HepG2 (cell line): ENCODE data around the gene RORC. TPM values are rescaled to one million over a fixed set of nuclear protein-coding genes. Genes with fewer than 3 reads are reported as not detected.

ENCODE experiments used
- ATAC-seq: fragments of 200-7000 bp; cut with Tn5 transposase; 3 replicates; pipeline ENCODE4 v1.9.1; 2020; ENCODE audit warnings: mild to moderate bottlenecking, moderate library complexity
- BruUV-seq: library from RNA; stranded (reverse); fragments of 400-500 nt; replicated peaks from 2 replicates; lab custom pipeline; 2021; lab: Mats Ljungman, UMichigan
- CTCF ChIA-PET: fragments of 300-600 bp; formaldehyde crosslinking; extraction: SDS; loops from one replicate; lab custom pipeline; 2021; ENCODE audit warnings: low total read pairs, inconsistent platforms, low intra/inter-chr PET ratio; lab: Yijun Ruan, JAX
- POLR2A ChIA-PET: fragments of 350-600 bp; sonication (Branson Sonifier 250); formaldehyde crosslinking; loops from one replicate; lab custom pipeline; 2020; ENCODE audit warnings: antibody characterized with exemption, inconsistent platforms; lab: Yijun Ruan, JAX
- DNase-seq: peaks from one replicate; pipeline ENCODE4 v3.0.0-alpha.2; 2015; ENCODE audit warnings: low spot score
- FAIRE-seq: peaks from 3 replicates; lab custom pipeline; 2011; peaks lifted over from hg19 to GRCh38; lab: Jason Lieb, UNC
- H2AFZ ChIP-seq: one replicate; pipeline ENCODE4 v1.6.1; 2011; ENCODE audit warnings: low read length, inconsistent platforms
- H3K27ac ChIP-seq: fragments of 300-600 bp; 3 replicates; pipeline ENCODE4 v1.8.0; 2011; ENCODE audit warnings: mixed run types, mild to moderate bottlenecking, mixed read lengths, low read length, inconsistent platforms; ENCODE audit not compliant: insufficient read depth; ENCODE audit errors: extremely low read length
- H3K27me3 ChIP-seq, 2 experiments: fragments of 200-600 bp in 1 of 2; 2 replicates in 1 of 2; 3 replicates in 1 of 2; pipeline versions ENCODE4 v1.6.0 to v1.8.0; 2011; ENCODE audit warnings: low read length in 2 of 2, mild to moderate bottlenecking in 2 of 2, moderate library complexity in 2 of 2, inconsistent platforms in 1 of 2; ENCODE audit not compliant: insufficient read depth in 2 of 2, control insufficient read depth in 1 of 2
- H3K36me3 ChIP-seq, 2 experiments: fragments of 200-600 bp in 1 of 2; replicated peaks in 1 of 2; 2 replicates in 1 of 2; 3 replicates in 1 of 2; pipeline versions ENCODE4 v1.5.1 to v1.8.0; 2011; ENCODE audit warnings: low read length in 2 of 2, inconsistent platforms in 1 of 2; ENCODE audit not compliant: insufficient read depth in 2 of 2, control insufficient read depth in 1 of 2
- H3K4me1 ChIP-seq: 2 replicates; pipeline ENCODE4 v1.5.1; 2012; ENCODE audit warnings: low read length, inconsistent platforms; ENCODE audit not compliant: insufficient read depth
- H3K4me2 ChIP-seq: 2 replicates; pipeline ENCODE4 v1.6.0; 2011; ENCODE audit warnings: low read depth, low read length, inconsistent platforms
- H3K4me3 ChIP-seq, 3 experiments: fragments of 200-600 bp in 1 of 3; sonication (generic), shearing (Covaris generic) in 1 of 3; replicated peaks in 1 of 3; 2 replicates each; pipeline ENCODE4 v1.5.1; 2011 to 2016; ENCODE audit warnings: low read length in 3 of 3, inconsistent platforms in 2 of 3, low read depth in 2 of 3, mild to moderate bottlenecking in 2 of 3, control low read depth in 1 of 3, mixed read lengths in 1 of 3; ENCODE audit not compliant: insufficient read depth in 1 of 3
- H3K79me2 ChIP-seq: one replicate; pipeline ENCODE4 v1.6.1; 2011; ENCODE audit warnings: low read length, inconsistent platforms; ENCODE audit not compliant: insufficient read depth
- H3K9ac ChIP-seq: 2 replicates; pipeline ENCODE4 v1.6.0; 2011; ENCODE audit warnings: mild to moderate bottlenecking, low read depth, low read length, inconsistent platforms; ENCODE audit not compliant: insufficient read depth
- H3K9me3 ChIP-seq: 2 replicates; pipeline ENCODE4 v1.5.1; 2012; ENCODE audit warnings: mild to moderate bottlenecking, low read length
- H4K20me1 ChIP-seq: 2 replicates; pipeline ENCODE4 v1.6.0; 2011; ENCODE audit warnings: inconsistent platforms, mild to moderate bottlenecking, low read length, moderate library complexity; ENCODE audit not compliant: insufficient read depth
- ATAD3A ChIP-seq: sonication (generic); formaldehyde crosslinking; IDR thresholded peaks from 2 replicates; pipeline ENCODE4 v1.4.0; 2020; ENCODE audit warnings: missing genetic modification reagents
- DNMT1 ChIP-seq: sonication (generic); formaldehyde crosslinking; IDR thresholded peaks from 2 replicates; pipeline ENCODE4 v1.5.1; 2020; ENCODE audit warnings: mild to moderate bottlenecking, missing genetic modification reagents
- KDM2A ChIP-seq: sonication (generic); formaldehyde crosslinking; IDR thresholded peaks from 2 replicates; pipeline ENCODE4 v1.4.0; 2020; ENCODE audit warnings: low read depth, missing genetic modification reagents, borderline replicate concordance
- MAFF ChIP-seq: IDR thresholded peaks from 2 replicates; pipeline ENCODE4 v1.6.1; 2011; ENCODE audit warnings: low read depth, low read length, improper control_type of control experiment
- MAFK ChIP-seq, 2 experiments: IDR thresholded peaks in 1 of 2; conservative IDR thresholded peaks in 1 of 2; 2 replicates each; pipeline ENCODE4 v1.6.1; 2011; ENCODE audit warnings: improper control_type of control experiment in 2 of 2, low read length in 2 of 2
- NCOA5 ChIP-seq: sonication (generic); formaldehyde crosslinking; IDR thresholded peaks from 2 replicates; pipeline ENCODE4 v1.4.0; 2020; ENCODE audit warnings: missing genetic modification reagents
- NFKB2 ChIP-seq: sonication (generic); formaldehyde crosslinking; IDR thresholded peaks from 2 replicates; pipeline ENCODE4 v1.4.0; 2020; ENCODE audit warnings: missing genetic modification reagents, borderline replicate concordance
- RNF2 ChIP-seq: fragments of 450-650 bp; conservative IDR thresholded peaks from 2 replicates; pipeline ENCODE4 v1.6.1; 2016; ENCODE audit warnings: low read depth
- RORA ChIP-seq: sonication (generic); formaldehyde crosslinking; IDR thresholded peaks from 2 replicates; pipeline ENCODE4 v1.5.0; 2020; ENCODE audit warnings: mild to moderate bottlenecking, missing genetic modification reagents, moderate library complexity
- SNAPC2 ChIP-seq: sonication (generic); formaldehyde crosslinking; IDR thresholded peaks from 2 replicates; pipeline ENCODE4 v1.8.1; 2022; ENCODE audit warnings: mild to moderate bottlenecking, missing genetic modification reagents
- THYN1 ChIP-seq: sonication (generic); formaldehyde crosslinking; IDR thresholded peaks from 2 replicates; pipeline ENCODE4 v1.8.1; 2023; ENCODE audit warnings: low read depth, mild to moderate bottlenecking, moderate library complexity, missing genetic modification reagents, borderline replicate concordance
- ZMYM4 ChIP-seq: sonication (generic); formaldehyde crosslinking; IDR thresholded peaks from 2 replicates; pipeline ENCODE4 v1.8.1; 2023; ENCODE audit warnings: mild to moderate bottlenecking, missing genetic modification reagents
- ZNF205 ChIP-seq: IDR thresholded peaks from 2 replicates; pipeline ENCODE4 v1.6.1; 2018; ENCODE audit warnings: missing biosample characterization, missing genetic modification reagents
- ZNF282 ChIP-seq: fragments of 450-650 bp; IDR thresholded peaks from 2 replicates; pipeline ENCODE4 v1.6.1; 2018; ENCODE audit not compliant: partially characterized antibody
- WGBS: methylation state at CpG from one replicate; pipeline ENCODE4 v1.1.6; 2017; ENCODE audit warnings: low lambda C conversion rate; 5-methylcytosine and 5-hydroxymethylcytosine counted together
- in situ Hi-C: cut with HindIII; loops from 2 replicates; pipeline ENCODE4 v1.10.0; 2017; ENCODE audit warnings: low pct_unique_long_range_greater_than_20kb; ENCODE audit not compliant: extremely low pct_ligation_motif_present
- intact Hi-C: fragments of 100-400 bp; cut with micrococcal nuclease; formaldehyde crosslinking; loops from one replicate; pipeline ENCODE4 v1.10.0; 2022; ENCODE audit not compliant: unreplicated experiment
- polyA plus RNA-seq, 8 experiments: library from polyadenylated mRNA; depleted of rRNA in 3 of 8; stranded (reverse) in 7 of 8; unstranded in 1 of 8; fragments of >200 nt; fragmentation: Illumina TruSeq in 4 of 8; extraction: Trizol in 4 of 8; gene quantifications; 2 replicates each; pipeline versions ENCODE4 v1.2.1 to v1.2.3, GENCODE V29; 2011 to 2016; ENCODE audit warnings: low read depth in 4 of 8, missing spikeins in 1 of 8, mixed read lengths in 1 of 8; ENCODE audit not compliant: insufficient read depth in 1 of 8
- total RNA-seq, 5 experiments: library from RNA; depleted of rRNA; stranded (reverse); fragments of >200 nt; fragmentation: Illumina TruSeq; extraction: Trizol; gene quantifications; 2 replicates each; pipeline ENCODE4 v1.2.3, GENCODE V29; 2016; ENCODE audit warnings: low read depth in 1 of 5
- TF ChIP-seq, protein P1 (sequence below): sonication (generic); formaldehyde crosslinking; IDR thresholded peaks from 2 replicates; pipeline ENCODE4 v1.9.0; 2021; ENCODE audit warnings: missing genetic modification reagents, borderline replicate concordance
- TF ChIP-seq, protein P2 (sequence below): sonication (generic); formaldehyde crosslinking; IDR thresholded peaks from 2 replicates; pipeline ENCODE4 v1.5.1; 2020; ENCODE audit warnings: missing genetic modification reagents, mild to moderate bottlenecking, borderline replicate concordance
- TF ChIP-seq, protein P3 (sequence below): sonication (generic); formaldehyde crosslinking; IDR thresholded peaks from 2 replicates; pipeline ENCODE4 v1.8.0; 2022; ENCODE audit warnings: low read depth, missing genetic modification reagents

RORC gene
- total and polyA plus RNA-seq, 2 of the 13 experiments (the other 11 are each of a cell fraction or from before 2014, with no cell fraction given): 2.5 to 6.5 TPM

DNA sequence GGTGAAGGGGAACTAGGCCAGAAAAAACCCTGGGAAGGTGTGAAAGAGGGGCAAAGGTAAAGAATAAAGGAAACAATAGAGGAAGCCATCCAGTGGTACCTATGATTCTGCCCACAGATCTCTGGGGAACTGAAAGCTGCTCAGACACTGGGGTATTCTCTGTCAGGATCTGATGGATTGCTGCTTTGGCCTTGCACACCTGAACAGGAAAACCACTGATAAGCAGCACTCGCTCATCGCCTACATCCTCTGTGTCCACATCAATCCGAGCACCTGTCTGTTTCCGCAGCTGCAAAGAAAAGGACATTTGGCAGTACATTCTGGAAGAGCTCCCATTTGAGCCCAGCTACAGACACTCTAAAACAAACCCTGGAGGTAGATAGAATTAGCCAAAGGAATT, 51.8 kb downstream of the RORC start:
- Histone ChIP-seq H4K20me1 (no peaks in the 10 kb centered on the region), H3K9me3 (no peaks in the 10 kb centered on the region), H3K79me2 (no peaks in the 10 kb centered on the region), H3K4me3 (no peak overlapping the region), H3K9ac (no peak overlapping the region), H2AFZ (no peak overlapping the region), H3K36me3 (no peaks in the 10 kb centered on the region; a peak in 1 of 5 replicates), H3K27me3 (no peaks in the 10 kb centered on the region), H3K4me2 (no peak overlapping the region), H3K4me1 (no peaks in the 10 kb centered on the region), H3K27ac (no peak overlapping the region)
- TF ChIP-seq RNF2: no peak
- no peak for TF ChIP-seq ATAD3A (CRISPR knock-in tag)
- TF ChIP-seq THYN1 (CRISPR knock-in tag): no peak
- no peak for TF ChIP-seq RORA (CRISPR knock-in tag)
- TF ChIP-seq ZMYM4 (CRISPR knock-in tag): no peak
- POLR2A ChIA-PET: no interaction called here
- CTCF ChIA-PET: no interaction called here
- in situ Hi-C loops: no loop called here
- intact Hi-C loops: no loop called here
- ATAC-seq (no peak), FAIRE-seq (no peak), DNase-seq (no peak)
- BruUV-seq: no TSS peak
- WGBS: 100% methylated on average over 4 of the region's 4 CpGs

DNA sequence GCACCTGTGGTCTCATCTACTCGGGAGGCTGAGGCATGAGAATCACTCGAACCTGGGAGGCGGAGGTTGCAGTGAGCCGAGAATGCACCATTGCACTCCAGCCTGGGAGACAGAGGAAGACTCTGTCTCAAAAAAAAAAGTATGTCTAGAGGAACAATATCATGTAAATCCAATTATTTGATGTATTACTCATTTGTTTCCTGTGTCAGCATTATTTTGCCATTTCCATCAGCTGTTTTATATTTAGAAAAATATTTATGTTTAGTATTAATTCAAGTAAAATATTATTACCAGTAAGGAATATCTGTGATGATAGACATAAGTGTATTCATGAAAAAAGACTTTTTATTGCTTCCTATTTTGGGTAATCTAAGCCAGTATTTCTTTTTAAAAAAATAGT, 54.3 kb downstream of the RORC start:
- Histone ChIP-seq H4K20me1 (no peaks in the 10 kb centered on the region), H3K4me1 (no peaks in the 10 kb centered on the region), H3K9me3 (no peaks in the 10 kb centered on the region), H3K36me3 (no peaks in the 10 kb centered on the region; a peak in 1 of 5 replicates), H3K4me2 (no peak overlapping the region), H3K79me2 (no peaks in the 10 kb centered on the region), H3K27ac (no peak overlapping the region), H2AFZ (no peak overlapping the region), H3K9ac (no peak overlapping the region), H3K27me3 (no peaks in the 10 kb centered on the region), H3K4me3 (no peak overlapping the region)
- intact Hi-C loops (no loop called here), in situ Hi-C loops (no loop called here)
- WGBS: 93% methylated on average over 4 of the region's 4 CpGs
- no peak for ATAC-seq
- ChIA-PET CTCF (no interaction called here), POLR2A (interaction anchor here (1.4 kb wide), 1 partner anchor 14 kb away, joined by 3 read pairs; the partner anchor contains the start of gene MRPL9)
- no peak for DNase-seq
- FAIRE-seq: no peak
- BruUV-seq: no TSS peak
- TF ChIP-seq SNAPC2 (CRISPR knock-in tag) (no peak), ZNF282 (no peak), NCOA5 (CRISPR knock-in tag) (no peak), DNMT1 (CRISPR knock-in tag) (no peak), MAFK (conservative IDR thresholded peaks at IDR 0.05 in 1 of 2, IDR thresholded peaks at IDR 0.05 in 1 of 2; ENCODE audit: low read length in 2 of 2) (peak; percentile 35 to 79; a peak in 3 of 4 replicates), ZNF205 (CRISPR knock-in tag) (no peak), KDM2A (CRISPR knock-in tag) (no peak), NFKB2 (no peak), MAFF (peak; percentile 58; the same call in 1 of the 2 replicates)
- TF ChIP-seq, protein P1, sequence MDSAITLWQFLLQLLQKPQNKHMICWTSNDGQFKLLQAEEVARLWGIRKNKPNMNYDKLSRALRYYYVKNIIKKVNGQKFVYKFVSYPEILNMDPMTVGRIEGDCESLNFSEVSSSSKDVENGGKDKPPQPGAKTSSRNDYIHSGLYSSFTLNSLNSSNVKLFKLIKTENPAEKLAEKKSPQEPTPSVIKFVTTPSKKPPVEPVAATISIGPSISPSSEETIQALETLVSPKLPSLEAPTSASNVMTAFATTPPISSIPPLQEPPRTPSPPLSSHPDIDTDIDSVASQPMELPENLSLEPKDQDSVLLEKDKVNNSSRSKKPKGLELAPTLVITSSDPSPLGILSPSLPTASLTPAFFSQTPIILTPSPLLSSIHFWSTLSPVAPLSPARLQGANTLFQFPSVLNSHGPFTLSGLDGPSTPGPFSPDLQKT: no peak
- TF ChIP-seq, protein P2, sequence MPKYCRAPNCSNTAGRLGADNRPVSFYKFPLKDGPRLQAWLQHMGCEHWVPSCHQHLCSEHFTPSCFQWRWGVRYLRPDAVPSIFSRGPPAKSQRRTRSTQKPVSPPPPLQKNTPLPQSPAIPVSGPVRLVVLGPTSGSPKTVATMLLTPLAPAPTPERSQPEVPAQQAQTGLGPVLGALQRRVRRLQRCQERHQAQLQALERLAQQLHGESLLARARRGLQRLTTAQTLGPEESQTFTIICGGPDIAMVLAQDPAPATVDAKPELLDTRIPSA (CRISPR knock-in tag): no peak
- TF ChIP-seq, protein P3, sequence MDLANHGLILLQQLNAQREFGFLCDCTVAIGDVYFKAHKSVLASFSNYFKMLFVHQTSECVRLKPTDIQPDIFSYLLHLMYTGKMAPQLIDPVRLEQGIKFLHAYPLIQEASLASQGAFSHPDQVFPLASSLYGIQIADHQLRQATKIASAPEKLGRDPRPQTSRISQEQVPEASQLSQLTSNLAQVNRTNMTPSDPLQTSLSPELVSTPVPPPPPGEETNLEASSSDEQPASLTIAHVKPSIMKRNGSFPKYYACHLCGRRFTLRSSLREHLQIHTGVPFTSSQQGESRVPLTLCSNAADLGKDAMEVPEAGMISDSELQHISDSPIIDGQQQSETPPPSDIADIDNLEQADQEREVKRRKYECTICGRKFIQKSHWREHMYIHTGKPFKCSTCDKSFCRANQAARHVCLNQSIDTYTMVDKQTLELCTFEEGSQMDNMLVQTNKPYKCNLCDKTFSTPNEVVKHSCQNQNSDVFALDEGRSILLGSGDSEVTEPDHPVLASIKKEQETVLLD (CRISPR knock-in tag): no peak
